HEK293 (cell line): ENCODE results near the gene ILKAP.

Source experiments
- ATF2 ChIP-seq: fragments of 450-650 bp; formaldehyde crosslinking; IDR thresholded peaks from 2 replicates; pipeline ENCODE4 v1.5.1; 2016; ENCODE audit warnings: missing biosample characterization, missing genetic modification characterization, low read depth
- GLI2 ChIP-seq: fragments of 450-650 bp; formaldehyde crosslinking; IDR thresholded peaks from 2 replicates; pipeline ENCODE4; 2017; ENCODE audit warnings: missing biosample characterization, missing genetic modification characterization, low read depth, borderline replicate concordance
- HOXA7 ChIP-seq: sonication (generic); formaldehyde crosslinking; IDR thresholded peaks from 2 replicates; pipeline ENCODE4 v1.8.1; 2022; ENCODE audit warnings: missing genetic modification reagents, borderline replicate concordance
- IKZF3 ChIP-seq: fragments of 450-650 bp; IDR thresholded peaks from 2 replicates; pipeline ENCODE4 v1.5.0; 2018; ENCODE audit warnings: missing biosample characterization, mild to moderate bottlenecking, missing genetic modification characterization, moderate library complexity
- KLF1 ChIP-seq: fragments of 450-650 bp; formaldehyde crosslinking; IDR thresholded peaks from 2 replicates; pipeline ENCODE4 v1.5.1; 2016; ENCODE audit warnings: missing biosample characterization, missing genetic modification characterization
- KLF10 ChIP-seq: fragments of 450-650 bp; IDR thresholded peaks from 2 replicates; pipeline ENCODE4 v1.5.1; 2018; ENCODE audit warnings: missing biosample characterization, mild to moderate bottlenecking, missing genetic modification characterization
- MEIS1 ChIP-seq: sonication (generic); formaldehyde crosslinking; IDR thresholded peaks from 2 replicates; pipeline ENCODE4 v1.8.1; 2022; ENCODE audit warnings: missing genetic modification reagents, mild to moderate bottlenecking, borderline replicate concordance
- OSR2 ChIP-seq: fragments of 450-650 bp; formaldehyde crosslinking; IDR thresholded peaks from 2 replicates; pipeline ENCODE4 v1.5.1; 2016; ENCODE audit warnings: missing biosample characterization, missing genetic modification characterization
- OVOL3 ChIP-seq: fragments of 450-650 bp; formaldehyde crosslinking; IDR thresholded peaks from 2 replicates; pipeline ENCODE4 v1.5.1; 2016; ENCODE audit warnings: missing biosample characterization, missing genetic modification characterization
- REPIN1 ChIP-seq: fragments of 450-650 bp; formaldehyde crosslinking; IDR thresholded peaks from 2 replicates; pipeline ENCODE4 v1.5.1; 2017; ENCODE audit warnings: missing biosample characterization, missing genetic modification characterization, low read depth
- SCRT2 ChIP-seq: fragments of 450-650 bp; formaldehyde crosslinking; IDR thresholded peaks from 2 replicates; pipeline ENCODE4 v1.5.1; 2016; ENCODE audit warnings: missing biosample characterization, missing genetic modification characterization
- SETDB1 ChIP-seq: IDR thresholded peaks from one replicate; pipeline ENCODE4 v1.6.1; 2017; ENCODE audit warnings: mild to moderate bottlenecking, low read length, moderate library complexity, mixed read lengths; ENCODE audit not compliant: insufficient read length
- YY2 ChIP-seq: fragments of 450-650 bp; formaldehyde crosslinking; IDR thresholded peaks from 2 replicates; pipeline ENCODE4 v1.5.1; 2016; ENCODE audit warnings: missing biosample characterization, missing genetic modification characterization
- ZBTB21 ChIP-seq: fragments of 450-650 bp; formaldehyde crosslinking; IDR thresholded peaks from 2 replicates; pipeline ENCODE4 v1.5.1; 2017; ENCODE audit warnings: missing biosample characterization, missing genetic modification characterization
- ZBTB44 ChIP-seq: fragments of 450-650 bp; IDR thresholded peaks from 2 replicates; pipeline ENCODE4 v1.5.1; 2018; ENCODE audit warnings: missing biosample characterization, mild to moderate bottlenecking, missing genetic modification characterization
- ZIC2 ChIP-seq: fragments of 450-650 bp; formaldehyde crosslinking; IDR thresholded peaks from 2 replicates; pipeline ENCODE4 v1.5.1; 2016; ENCODE audit warnings: missing biosample characterization, missing genetic modification characterization
- ZNF146 ChIP-seq: fragments of 450-650 bp; formaldehyde crosslinking; IDR thresholded peaks from 2 replicates; pipeline ENCODE4 v1.5.1; 2016; ENCODE audit warnings: missing biosample characterization, missing genetic modification characterization
- ZNF174 ChIP-seq: fragments of 450-650 bp; formaldehyde crosslinking; IDR thresholded peaks from 2 replicates; pipeline ENCODE4 v1.5.0; 2017; ENCODE audit warnings: missing biosample characterization, mild to moderate bottlenecking, missing genetic modification characterization
- ZNF23 ChIP-seq: fragments of 450-650 bp; formaldehyde crosslinking; IDR thresholded peaks from 2 replicates; pipeline ENCODE4 v1.5.1; 2016; ENCODE audit warnings: missing biosample characterization, missing genetic modification characterization, borderline replicate concordance
- ZNF248 ChIP-seq: fragments of 450-650 bp; formaldehyde crosslinking; IDR thresholded peaks from 2 replicates; pipeline ENCODE4 v1.5.1; 2017; ENCODE audit warnings: missing biosample characterization, missing genetic modification characterization
- ZNF266 ChIP-seq: fragments of 450-650 bp; formaldehyde crosslinking; IDR thresholded peaks from 2 replicates; pipeline ENCODE4 v1.5.1; 2016; ENCODE audit warnings: missing biosample characterization, missing genetic modification characterization, low read depth
- ZNF335 ChIP-seq: fragments of 450-650 bp; formaldehyde crosslinking; conservative IDR thresholded peaks from 2 replicates; pipeline ENCODE4 v1.5.1; 2016; ENCODE audit warnings: missing biosample characterization, missing genetic modification characterization
- ZNF341 ChIP-seq: fragments of 450-650 bp; formaldehyde crosslinking; IDR thresholded peaks from 2 replicates; pipeline ENCODE4; 2016; ENCODE audit warnings: low read depth, missing biosample characterization, missing genetic modification characterization
- ZNF37A ChIP-seq: fragments of 450-650 bp; IDR thresholded peaks from 2 replicates; pipeline ENCODE4 v1.5.1; 2018; ENCODE audit warnings: missing biosample characterization, missing genetic modification characterization
- ZNF398 ChIP-seq: fragments of 450-650 bp; formaldehyde crosslinking; IDR thresholded peaks from 2 replicates; pipeline ENCODE4 v1.5.1; 2017; ENCODE audit warnings: missing biosample characterization, missing genetic modification characterization
- ZNF404 ChIP-seq: fragments of 450-650 bp; formaldehyde crosslinking; IDR thresholded peaks from 2 replicates; pipeline ENCODE4 v1.5.1; 2017; ENCODE audit warnings: missing biosample characterization, missing genetic modification characterization
- ZNF423 ChIP-seq: fragments of 450-650 bp; formaldehyde crosslinking; IDR thresholded peaks from 2 replicates; pipeline ENCODE4 v1.5.1; 2016; ENCODE audit warnings: missing biosample characterization, missing genetic modification characterization
- ZNF529 ChIP-seq: fragments of 450-650 bp; formaldehyde crosslinking; IDR thresholded peaks from 2 replicates; pipeline ENCODE4 v1.5.1; 2017; ENCODE audit warnings: missing genetic modification characterization, missing biosample characterization; ENCODE audit not compliant: insufficient replicate concordance
- ZNF530 ChIP-seq: fragments of 450-650 bp; formaldehyde crosslinking; IDR thresholded peaks from 2 replicates; pipeline ENCODE4 v1.5.1; 2016; ENCODE audit warnings: low read depth, missing biosample characterization, missing genetic modification characterization
- ZNF548 ChIP-seq: fragments of 450-650 bp; formaldehyde crosslinking; IDR thresholded peaks from 2 replicates; pipeline ENCODE4 v1.5.1; 2016; ENCODE audit warnings: missing biosample characterization, missing genetic modification characterization
- ZNF596 ChIP-seq: fragments of 450-650 bp; IDR thresholded peaks from 2 replicates; pipeline ENCODE4 v1.5.0; 2018; ENCODE audit warnings: missing biosample characterization, mild to moderate bottlenecking, missing genetic modification characterization, moderate library complexity
- ZNF626 ChIP-seq: fragments of 450-650 bp; sonication (Bioruptor Pico); formaldehyde crosslinking; IDR thresholded peaks from 2 replicates; pipeline ENCODE4 v1.5.1; 2018; ENCODE audit warnings: missing biosample characterization, missing genetic modification characterization, inconsistent platforms
- ZNF645 ChIP-seq: fragments of 450-650 bp; formaldehyde crosslinking; IDR thresholded peaks from 2 replicates; pipeline ENCODE4; 2016; ENCODE audit warnings: missing biosample characterization, missing genetic modification characterization
- ZNF670 ChIP-seq: fragments of 450-650 bp; formaldehyde crosslinking; IDR thresholded peaks from 2 replicates; pipeline ENCODE4 v1.5.1; 2016; ENCODE audit warnings: missing biosample characterization, missing genetic modification characterization, low read depth
- ZNF768 ChIP-seq: fragments of 450-650 bp; formaldehyde crosslinking; IDR thresholded peaks from 2 replicates; pipeline ENCODE4 v1.5.1; 2018; ENCODE audit warnings: missing biosample characterization, mild to moderate bottlenecking, missing genetic modification characterization
- ZNF792 ChIP-seq: fragments of 450-650 bp; formaldehyde crosslinking; IDR thresholded peaks from 2 replicates; pipeline ENCODE4 v1.5.1; 2016; ENCODE audit warnings: missing biosample characterization, missing genetic modification characterization
- ZSCAN16 ChIP-seq: fragments of 450-650 bp; formaldehyde crosslinking; IDR thresholded peaks from 2 replicates; pipeline ENCODE4 v1.5.1; 2016; ENCODE audit warnings: missing biosample characterization, missing genetic modification characterization

Gene ILKAP

GRCh38 chr2:238239863-238240756 lies 36.6 kb upstream of the ILKAP start, which contains the start of gene HES6 (continued):
- TF ChIP-seq ZNF23 (tag by site-specific recombination) = no peak
- no peak for TF ChIP-seq SCRT2
- TF ChIP-seq ZNF626 (tag by site-specific recombination) = no peak
- TF ChIP-seq ZNF530 (tag by site-specific recombination) = no peak
- TF ChIP-seq ZNF146 (tag by site-specific recombination) = no peak
- TF ChIP-seq ZNF335 (tag by site-specific recombination) = peak; percentile 92
- no peak for TF ChIP-seq OSR2 (tag by site-specific recombination)
- peak; percentile 62 for TF ChIP-seq ZNF398 (tag by site-specific recombination)
- TF ChIP-seq IKZF3 (tag by site-specific recombination) = no peak
- TF ChIP-seq ZNF266 (tag by site-specific recombination) = no peak
- TF ChIP-seq ZNF645 (tag by site-specific recombination) = no peak
- TF ChIP-seq ZIC2 (tag by site-specific recombination) = peak; percentile 90
- no peak for TF ChIP-seq MEIS1 (CRISPR knock-in tag)
- TF ChIP-seq ATF2 (tag by site-specific recombination) = no peak
- no peak for TF ChIP-seq ZNF248 (tag by site-specific recombination)
- TF ChIP-seq ZNF768 (tag by site-specific recombination) = no peak
- TF ChIP-seq ZBTB21 (tag by site-specific recombination) = no peak
- TF ChIP-seq OVOL3 (tag by site-specific recombination) = no peak
- no peak for TF ChIP-seq ZNF670 (tag by site-specific recombination)
- TF ChIP-seq KLF10 (tag by site-specific recombination) = peak; percentile 81
- peak; percentile 66 for TF ChIP-seq KLF1 (tag by site-specific recombination)
- no peak for TF ChIP-seq YY2 (tag by site-specific recombination)
- TF ChIP-seq ZNF174 (tag by site-specific recombination) = no peak
- no peak for TF ChIP-seq REPIN1 (tag by site-specific recombination)
- TF ChIP-seq ZNF423 (tag by site-specific recombination) = no peak
- TF ChIP-seq ZNF548 (tag by site-specific recombination) = no peak
- no peak for TF ChIP-seq ZNF596 (tag by site-specific recombination)
- no peak for TF ChIP-seq ZNF37A (tag by site-specific recombination)
- TF ChIP-seq ZNF341 (tag by site-specific recombination) = no peak
- no peak for TF ChIP-seq HOXA7 (CRISPR knock-in tag)
- TF ChIP-seq ZNF529 = no peak
- TF ChIP-seq GLI2 (tag by site-specific recombination) = no peak
- TF ChIP-seq ZBTB44 (tag by site-specific recombination) = no peak
- TF ChIP-seq ZSCAN16 (tag by site-specific recombination) = no peak
- TF ChIP-seq SETDB1 = no peak
- TF ChIP-seq ZNF404 (tag by site-specific recombination) = no peak
- no peak for TF ChIP-seq ZNF792 (tag by site-specific recombination)
